GM23338 (cell line): ENCODE data around the gene RP2. TPM values are rescaled to one million over a fixed set of nuclear protein-coding genes. Genes with fewer than 3 reads are reported as not detected.

Experiments
- ATAC-seq: fragments of 200-7000 bp; cut with Tn5 transposase; 3 replicates; pipeline ENCODE4 v1.9.1; 2020
- DNase-seq: peaks from one replicate; pipeline ENCODE4 v3.0.0-alpha.2; 2015; ENCODE audit warnings: low spot score
- H2AFZ ChIP-seq: fragments of 200-600 bp; sonication (generic); 2 replicates; pipeline ENCODE4 v1.8.0; 2016; ENCODE audit warnings: antibody characterized with exemption, mild to moderate bottlenecking, moderate library complexity
- H3F3A ChIP-seq: fragments of 200-600 bp; sonication (generic); replicated peaks from 2 replicates; pipeline ENCODE4 v1.8.0; 2017; ENCODE audit warnings: antibody characterized with exemption, mixed run types, low read depth
- H3K27ac ChIP-seq: fragments of 200-600 bp; sonication (generic); 2 replicates; pipeline ENCODE4 v1.6.1; 2016; ENCODE audit warnings: low read depth
- H3K27me3 ChIP-seq: fragments of 200-600 bp; sonication (generic); 2 replicates; pipeline ENCODE4 v1.8.0; 2016; ENCODE audit warnings: mild to moderate bottlenecking, mixed run types, moderate library complexity; ENCODE audit not compliant: insufficient read depth
- H3K36me3 ChIP-seq: fragments of 200-600 bp; sonication (generic); 2 replicates; pipeline ENCODE4 v1.8.0; 2016; ENCODE audit warnings: mild to moderate bottlenecking; ENCODE audit not compliant: insufficient read depth
- H3K4me1 ChIP-seq: fragments of 200-600 bp; sonication (generic); 2 replicates; pipeline ENCODE4 v1.8.0; 2016; ENCODE audit warnings: mild to moderate bottlenecking, moderate library complexity; ENCODE audit not compliant: insufficient read depth
- H3K4me2 ChIP-seq: fragments of 200-600 bp; sonication (generic); 2 replicates; pipeline ENCODE4 v1.7.1; 2017; ENCODE audit warnings: mixed run types
- H3K4me3 ChIP-seq: fragments of 200-600 bp; sonication (generic); 2 replicates; pipeline ENCODE4 v1.6.1; 2016; ENCODE audit warnings: mixed run types
- H3K79me2 ChIP-seq: fragments of 200-600 bp; sonication (generic); replicated peaks from 2 replicates; pipeline ENCODE4 v1.8.0; 2017; ENCODE audit warnings: mild to moderate bottlenecking; ENCODE audit not compliant: insufficient read depth
- H3K9me2 ChIP-seq: fragments of 200-600 bp; sonication (generic); 2 replicates; pipeline ENCODE4 v1.8.0; 2017; ENCODE audit not compliant: insufficient read depth
- H4K20me1 ChIP-seq: fragments of 200-600 bp; sonication (generic); replicated peaks from 2 replicates; pipeline ENCODE4 v1.8.0; 2017; ENCODE audit warnings: mild to moderate bottlenecking; ENCODE audit not compliant: insufficient read depth
- H3K27ac Mint-ChIP-seq: 2 replicates; pipeline ENCODE4 v1.8.0; 2020; ENCODE audit warnings: inconsistent platforms, mild to moderate bottlenecking, moderate library complexity, mixed read lengths
- H3K27me3 Mint-ChIP-seq: 3 replicates; pipeline ENCODE4 v1.8.0; 2022; ENCODE audit warnings: low read depth, mild to moderate bottlenecking, moderate library complexity, mixed read lengths, inconsistent platforms; ENCODE audit not compliant: insufficient read depth, poor library complexity
- H3K36me3 Mint-ChIP-seq: 3 replicates; pipeline ENCODE4 v1.8.0; 2021; ENCODE audit warnings: low read depth, mild to moderate bottlenecking, inconsistent platforms, moderate library complexity, mixed read lengths
- H3K4me1 Mint-ChIP-seq: 3 replicates; pipeline ENCODE4 v1.8.0; 2020; ENCODE audit warnings: mild to moderate bottlenecking, inconsistent platforms, mixed read lengths
- H3K4me3 Mint-ChIP-seq: 3 replicates; pipeline ENCODE4 v1.8.0; 2021; ENCODE audit warnings: moderate library complexity, mild to moderate bottlenecking, inconsistent platforms, mixed read lengths
- H3K9me3 Mint-ChIP-seq: 3 replicates; pipeline ENCODE4 v1.8.0; 2020; ENCODE audit warnings: moderate library complexity, mild to moderate bottlenecking, inconsistent platforms, mixed read lengths
- CREB1 ChIP-seq: fragments of 250-450 bp; sonication (Bioruptor Pico); IDR thresholded peaks from 2 replicates; pipeline ENCODE4 v1.5.0; 2020; ENCODE audit warnings: low read depth, mild to moderate bottlenecking, moderate library complexity
- EZH2 ChIP-seq: fragments of 200-600 bp; sonication (generic); IDR thresholded peaks from one replicate; pipeline ENCODE4 v1.8.0; 2017; ENCODE audit warnings: antibody characterized with exemption, mild to moderate bottlenecking, low read depth; ENCODE audit not compliant: unreplicated experiment
- EZH2phosphoT487 ChIP-seq: fragments of 200-600 bp; sonication (generic); IDR thresholded peaks from one replicate; pipeline ENCODE4 v1.8.1; 2018; ENCODE audit warnings: antibody characterized with exemption; ENCODE audit not compliant: unreplicated experiment
- JUNB ChIP-seq: IDR thresholded peaks from one replicate; pipeline ENCODE4 v1.6.1; 2016; ENCODE audit warnings: antibody characterized with exemption; ENCODE audit not compliant: unreplicated experiment
- POLR2AphosphoS5 ChIP-seq: IDR thresholded peaks from 2 replicates; pipeline ENCODE4 v1.6.1; 2016; ENCODE audit warnings: antibody characterized with exemption, low read depth
- STAT1 ChIP-seq: IDR thresholded peaks from one replicate; pipeline ENCODE4 v1.6.1; 2016; ENCODE audit warnings: antibody characterized with exemption; ENCODE audit not compliant: unreplicated experiment
- ZNF114 ChIP-seq: fragments of 250-450 bp; sonication (Bioruptor Pico); IDR thresholded peaks from 2 replicates; pipeline ENCODE4 v1.5.0; 2020; ENCODE audit warnings: mild to moderate bottlenecking, moderate library complexity
- ZNF331 ChIP-seq: fragments of 250-450 bp; sonication (Bioruptor Pico); IDR thresholded peaks from 2 replicates; pipeline ENCODE4 v1.5.0; 2020; ENCODE audit warnings: low read depth, mild to moderate bottlenecking, moderate library complexity
- polyA plus RNA-seq: library from polyadenylated mRNA; unstranded; fragments of >200 nt; fragmentation: Nextera tagmentation; extraction: Ambion mirVana; gene quantifications from 2 replicates; pipeline ENCODE4 v1.2.1, GENCODE V29; 2016
- total RNA-seq: library from RNA; depleted of rRNA; stranded (reverse); fragments of >200 nt; shearing (Covaris generic); gene quantifications from 2 replicates; pipeline ENCODE4 v1.2.3, GENCODE V29; 2014
- TF ChIP-seq, protein P1 (sequence below): IDR thresholded peaks from one replicate; pipeline ENCODE4 v1.6.1; 2018; ENCODE audit warnings: antibody characterized with exemption; ENCODE audit not compliant: unreplicated experiment
- TF ChIP-seq, protein P2 (sequence below): IDR thresholded peaks from 2 replicates; pipeline ENCODE4 v1.6.1; 2016; ENCODE audit warnings: antibody characterized with exemption
- TF ChIP-seq, protein P3 (sequence below), 2 experiments: fragments of 200-600 bp in 1 of 2; sonication (generic) in 1 of 2; conservative IDR thresholded peaks; 2 replicates each; pipeline versions ENCODE4 v1.5.1 to v1.6.1; 2016 to 2017; ENCODE audit warnings: antibody characterized with exemption in 2 of 2, low read depth in 2 of 2, mild to moderate bottlenecking in 2 of 2, moderate library complexity in 1 of 2

RP2 gene
- total and polyA plus RNA-seq, 2 experiments from 2014 or later = 4.5 to 12.1 TPM

DNA sequence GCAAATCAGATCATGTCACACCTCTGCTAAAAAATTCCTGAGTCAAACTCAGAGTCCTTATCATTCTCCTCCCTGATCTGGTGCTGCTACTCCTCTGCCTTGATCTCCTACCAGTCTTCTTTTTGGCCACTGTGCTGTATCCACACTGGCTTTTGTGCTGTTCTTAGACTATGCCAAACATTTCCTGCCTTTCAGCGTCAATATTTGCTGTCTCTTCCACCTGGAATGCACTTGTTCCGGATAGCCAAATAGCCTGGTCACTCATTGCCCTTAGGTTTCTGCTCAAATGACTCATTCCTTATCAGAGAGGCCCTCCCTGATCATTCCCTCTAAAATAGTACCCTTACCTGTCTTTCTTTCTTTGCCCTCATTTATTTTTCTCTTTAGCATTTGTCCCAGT, 24.4 kb upstream of the RP2 start (continued):
- TF ChIP-seq, protein P1, sequence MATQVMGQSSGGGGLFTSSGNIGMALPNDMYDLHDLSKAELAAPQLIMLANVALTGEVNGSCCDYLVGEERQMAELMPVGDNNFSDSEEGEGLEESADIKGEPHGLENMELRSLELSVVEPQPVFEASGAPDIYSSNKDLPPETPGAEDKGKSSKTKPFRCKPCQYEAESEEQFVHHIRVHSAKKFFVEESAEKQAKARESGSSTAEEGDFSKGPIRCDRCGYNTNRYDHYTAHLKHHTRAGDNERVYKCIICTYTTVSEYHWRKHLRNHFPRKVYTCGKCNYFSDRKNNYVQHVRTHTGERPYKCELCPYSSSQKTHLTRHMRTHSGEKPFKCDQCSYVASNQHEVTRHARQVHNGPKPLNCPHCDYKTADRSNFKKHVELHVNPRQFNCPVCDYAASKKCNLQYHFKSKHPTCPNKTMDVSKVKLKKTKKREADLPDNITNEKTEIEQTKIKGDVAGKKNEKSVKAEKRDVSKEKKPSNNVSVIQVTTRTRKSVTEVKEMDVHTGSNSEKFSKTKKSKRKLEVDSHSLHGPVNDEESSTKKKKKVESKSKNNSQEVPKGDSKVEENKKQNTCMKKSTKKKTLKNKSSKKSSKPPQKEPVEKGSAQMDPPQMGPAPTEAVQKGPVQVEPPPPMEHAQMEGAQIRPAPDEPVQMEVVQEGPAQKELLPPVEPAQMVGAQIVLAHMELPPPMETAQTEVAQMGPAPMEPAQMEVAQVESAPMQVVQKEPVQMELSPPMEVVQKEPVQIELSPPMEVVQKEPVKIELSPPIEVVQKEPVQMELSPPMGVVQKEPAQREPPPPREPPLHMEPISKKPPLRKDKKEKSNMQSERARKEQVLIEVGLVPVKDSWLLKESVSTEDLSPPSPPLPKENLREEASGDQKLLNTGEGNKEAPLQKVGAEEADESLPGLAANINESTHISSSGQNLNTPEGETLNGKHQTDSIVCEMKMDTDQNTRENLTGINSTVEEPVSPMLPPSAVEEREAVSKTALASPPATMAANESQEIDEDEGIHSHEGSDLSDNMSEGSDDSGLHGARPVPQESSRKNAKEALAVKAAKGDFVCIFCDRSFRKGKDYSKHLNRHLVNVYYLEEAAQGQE = no peak
- TF ChIP-seq, protein P2, sequence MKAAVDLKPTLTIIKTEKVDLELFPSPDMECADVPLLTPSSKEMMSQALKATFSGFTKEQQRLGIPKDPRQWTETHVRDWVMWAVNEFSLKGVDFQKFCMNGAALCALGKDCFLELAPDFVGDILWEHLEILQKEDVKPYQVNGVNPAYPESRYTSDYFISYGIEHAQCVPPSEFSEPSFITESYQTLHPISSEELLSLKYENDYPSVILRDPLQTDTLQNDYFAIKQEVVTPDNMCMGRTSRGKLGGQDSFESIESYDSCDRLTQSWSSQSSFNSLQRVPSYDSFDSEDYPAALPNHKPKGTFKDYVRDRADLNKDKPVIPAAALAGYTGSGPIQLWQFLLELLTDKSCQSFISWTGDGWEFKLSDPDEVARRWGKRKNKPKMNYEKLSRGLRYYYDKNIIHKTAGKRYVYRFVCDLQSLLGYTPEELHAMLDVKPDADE = no peak

DNA sequence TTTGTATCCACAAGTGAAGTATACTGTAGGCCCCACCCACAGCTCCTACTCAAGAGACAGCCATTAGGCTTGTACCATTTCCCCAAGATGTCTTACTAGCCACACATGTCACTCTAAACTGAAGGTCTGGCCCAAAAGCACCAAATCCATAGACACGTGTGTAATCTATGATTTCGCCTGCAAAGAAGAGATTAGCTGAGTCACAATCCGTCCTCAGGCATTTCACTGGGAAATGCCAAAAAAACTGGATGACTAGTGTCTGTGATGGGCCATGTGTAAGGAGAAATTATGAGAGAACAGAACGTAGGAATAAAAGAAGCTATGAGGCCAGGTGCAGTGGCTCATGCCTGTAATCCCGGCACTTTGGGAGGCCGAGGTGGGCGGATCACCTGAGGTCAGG, 21.9 kb upstream of the RP2 start:
- TF ChIP-seq, protein P3, sequence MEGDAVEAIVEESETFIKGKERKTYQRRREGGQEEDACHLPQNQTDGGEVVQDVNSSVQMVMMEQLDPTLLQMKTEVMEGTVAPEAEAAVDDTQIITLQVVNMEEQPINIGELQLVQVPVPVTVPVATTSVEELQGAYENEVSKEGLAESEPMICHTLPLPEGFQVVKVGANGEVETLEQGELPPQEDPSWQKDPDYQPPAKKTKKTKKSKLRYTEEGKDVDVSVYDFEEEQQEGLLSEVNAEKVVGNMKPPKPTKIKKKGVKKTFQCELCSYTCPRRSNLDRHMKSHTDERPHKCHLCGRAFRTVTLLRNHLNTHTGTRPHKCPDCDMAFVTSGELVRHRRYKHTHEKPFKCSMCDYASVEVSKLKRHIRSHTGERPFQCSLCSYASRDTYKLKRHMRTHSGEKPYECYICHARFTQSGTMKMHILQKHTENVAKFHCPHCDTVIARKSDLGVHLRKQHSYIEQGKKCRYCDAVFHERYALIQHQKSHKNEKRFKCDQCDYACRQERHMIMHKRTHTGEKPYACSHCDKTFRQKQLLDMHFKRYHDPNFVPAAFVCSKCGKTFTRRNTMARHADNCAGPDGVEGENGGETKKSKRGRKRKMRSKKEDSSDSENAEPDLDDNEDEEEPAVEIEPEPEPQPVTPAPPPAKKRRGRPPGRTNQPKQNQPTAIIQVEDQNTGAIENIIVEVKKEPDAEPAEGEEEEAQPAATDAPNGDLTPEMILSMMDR (conservative IDR thresholded peaks at IDR 0.05; ENCODE audit: low read depth in 2 of 2) = no peak
- TF ChIP-seq JUNB (no peak), EZH2phosphoT487 (no peak), POLR2AphosphoS5 (no peak), ZNF114 (CRISPR knock-in tag) (no peak), STAT1 (no peak), CREB1 (no peak), ZNF331 (CRISPR knock-in tag) (no peak), EZH2 (no peak)
- TF ChIP-seq, protein P1 = no peak
- TF ChIP-seq, protein P2 = no peak
- Mint-ChIP-seq H3K4me3 (no peak overlapping the region), H3K27ac (no peak overlapping the region), H3K4me1 (peaks cover 7% of the 10 kb centered on the region; the same call in 2 of the 3 replicates), H3K36me3 (no peaks in the 10 kb centered on the region), H3K9me3 (no peaks in the 10 kb centered on the region), H3K27me3 (peaks cover 2% of the 10 kb centered on the region)
- H3K36me3 ChIP-seq = no peaks in the 10 kb centered on the region
- H3K4me1 ChIP-seq = no peaks in the 10 kb centered on the region
- H3K27ac ChIP-seq = no peak overlapping the region
- no peak overlapping the region for H3K4me3 ChIP-seq
- H4K20me1 ChIP-seq = no peaks in the 10 kb centered on the region
- no peaks in the 10 kb centered on the region for H3F3A ChIP-seq
- DNase-seq = no peak
- no peak for ATAC-seq
- H2AFZ ChIP-seq = no peak overlapping the region
- H3K27me3 ChIP-seq = no peaks in the 10 kb centered on the region
- H3K79me2 ChIP-seq = no peaks in the 10 kb centered on the region
- H3K9me2 ChIP-seq = no peaks in the 10 kb centered on the region
- H3K4me2 ChIP-seq = no peak overlapping the region
